ENCODE data around the gene RIPK4.

The RIPK4 gene

DNA sequence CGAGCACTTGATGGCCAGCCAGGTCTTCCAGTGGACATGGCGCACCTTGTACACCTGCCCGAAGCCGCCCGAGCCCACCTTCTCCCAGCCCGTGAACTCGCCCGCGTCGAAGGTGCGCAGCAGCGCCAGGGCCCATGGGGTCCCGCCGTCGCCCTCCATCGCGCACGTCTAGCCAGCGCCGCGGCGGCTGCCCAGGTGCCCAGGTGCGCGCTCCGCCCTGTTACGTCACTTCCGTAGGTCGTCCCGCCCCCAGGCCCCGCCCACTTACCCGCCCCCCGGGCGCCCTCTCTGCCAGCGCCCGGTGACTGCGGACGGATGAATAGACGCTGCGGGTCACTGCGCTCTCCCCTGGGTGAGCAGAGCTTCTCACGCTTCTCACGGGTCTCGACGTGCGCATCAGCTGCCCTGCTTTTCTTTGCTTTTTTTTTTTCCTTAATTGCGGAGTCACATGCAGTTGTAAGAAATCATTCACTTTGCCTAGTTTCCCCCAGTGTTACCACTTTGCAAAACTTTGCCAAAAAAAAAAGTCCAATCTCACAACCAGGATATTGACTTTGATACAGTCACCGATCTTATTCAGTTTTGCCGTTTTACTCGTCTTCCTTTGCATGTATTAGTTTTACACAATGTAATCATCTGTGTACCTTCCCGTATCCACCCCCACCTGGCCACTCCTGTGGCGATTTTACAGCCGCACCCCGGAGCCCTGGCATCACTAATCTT, at the start of gene RIPK4:
TSS of gene RIPK4 (minus strand) at position 170 of the 723 bp plus-strand sequence. CDS start at position 159, 11 bp downstream.
- no peak for DNase-seq (ENCODE audit: low spot score)

DNA sequence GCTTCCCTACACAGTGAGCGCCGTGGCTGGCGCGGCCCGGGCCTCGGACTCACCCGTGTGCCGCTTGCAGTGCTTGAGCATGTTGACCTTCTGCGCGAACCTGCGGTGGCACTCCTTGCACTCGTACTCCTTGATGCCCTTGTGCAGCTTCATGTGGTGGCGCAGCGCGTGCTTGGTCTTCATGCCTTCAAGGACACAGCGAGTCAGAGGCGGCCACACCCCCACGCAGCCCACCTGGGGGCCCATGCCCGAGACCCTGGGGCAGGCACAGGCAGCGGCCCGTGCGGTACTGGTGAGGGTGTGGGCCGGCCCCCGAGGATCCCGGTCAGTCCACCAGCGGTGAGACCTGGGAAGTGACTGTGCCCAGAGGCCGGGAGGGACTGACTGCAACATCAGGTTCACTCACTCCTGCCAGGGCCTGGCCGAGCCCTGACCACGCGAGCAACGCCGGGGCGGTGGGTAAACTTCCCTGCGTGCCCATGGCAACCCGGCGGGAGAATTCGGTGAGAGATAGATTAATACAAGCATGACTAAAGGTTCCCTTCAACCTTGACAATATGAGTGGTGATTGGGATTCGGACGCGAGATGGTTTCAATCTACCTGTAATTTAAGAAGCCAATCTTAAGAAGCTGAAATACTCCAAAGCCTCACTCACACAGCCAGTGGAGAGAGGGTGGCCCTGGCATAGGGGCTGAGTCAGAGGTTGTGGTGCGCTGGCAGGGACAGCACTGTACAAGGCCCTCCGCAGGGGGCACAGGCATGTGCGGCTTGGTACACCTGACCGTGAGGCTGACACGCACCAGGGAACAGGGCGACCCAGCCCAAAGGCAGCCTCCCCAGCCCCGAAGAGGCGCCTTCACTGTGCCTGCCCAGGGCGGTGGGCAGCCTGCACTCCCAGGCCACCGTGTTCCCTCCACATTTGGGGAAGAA, 49.1 kb upstream of the RIPK4 start:
- DNase-seq (ENCODE audit: low spot score): no peak

DNA sequence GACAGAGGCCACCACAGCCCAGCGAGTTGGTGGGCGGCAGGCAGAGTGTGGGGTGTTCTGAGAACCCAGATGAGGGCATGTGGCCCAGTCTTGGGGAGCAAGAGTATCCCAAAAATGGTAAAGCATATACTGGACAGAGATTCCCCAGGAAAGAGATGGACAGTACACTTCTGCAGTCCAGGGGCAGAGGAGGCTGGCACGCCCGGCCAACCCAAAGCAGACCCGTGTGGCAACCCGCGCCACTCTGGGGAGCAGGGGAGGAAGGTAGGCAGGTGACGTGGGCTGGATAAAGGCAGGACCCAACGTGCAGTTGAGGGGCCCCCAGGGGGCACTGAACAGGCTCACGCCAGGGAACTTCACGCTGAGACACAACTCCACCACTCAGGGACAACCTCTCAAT, 46.4 kb upstream of the RIPK4 start:
- no peak for DNase-seq (ENCODE audit: low spot score)

DNA sequence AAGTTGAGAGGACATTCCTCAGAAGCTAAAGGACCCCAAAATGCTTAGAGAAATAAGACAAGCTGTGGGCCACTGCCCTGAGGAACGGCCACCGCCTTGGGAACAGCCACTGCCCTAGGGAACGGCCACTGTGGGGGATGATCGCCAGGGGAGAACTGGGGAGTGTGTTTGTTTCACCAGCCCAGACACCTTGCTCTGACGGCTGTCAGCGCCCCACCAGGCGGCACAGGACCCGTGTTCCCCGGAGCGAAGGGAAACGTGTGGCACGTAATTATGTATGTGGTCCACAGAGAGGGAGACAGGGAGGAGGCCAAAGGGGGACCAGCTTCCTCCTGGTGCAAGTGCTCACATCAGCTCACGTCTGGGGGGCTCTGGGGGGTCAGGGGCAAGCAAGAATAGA, 45.8 kb upstream of the RIPK4 start:
- DNase-seq (ENCODE audit: low spot score): no peak

DNA sequence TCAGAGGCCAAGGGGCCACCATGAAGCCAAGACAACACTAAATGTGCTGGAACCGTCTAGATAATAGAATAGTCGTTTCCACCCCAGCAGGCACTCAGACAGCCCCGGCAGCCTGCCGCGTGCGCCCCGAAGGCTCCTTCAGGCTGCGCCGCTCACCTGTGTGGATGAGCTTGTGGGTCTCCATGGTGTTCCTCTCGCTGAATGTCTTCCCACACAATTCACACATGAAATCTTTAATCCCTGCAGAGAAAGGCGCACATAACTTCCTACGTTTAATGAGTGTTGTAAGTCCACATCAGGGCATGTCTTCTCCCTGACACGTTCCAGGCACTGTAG, 43.7 kb upstream of the RIPK4 start:
- DNase-seq (ENCODE audit: low spot score): no peak

DNA sequence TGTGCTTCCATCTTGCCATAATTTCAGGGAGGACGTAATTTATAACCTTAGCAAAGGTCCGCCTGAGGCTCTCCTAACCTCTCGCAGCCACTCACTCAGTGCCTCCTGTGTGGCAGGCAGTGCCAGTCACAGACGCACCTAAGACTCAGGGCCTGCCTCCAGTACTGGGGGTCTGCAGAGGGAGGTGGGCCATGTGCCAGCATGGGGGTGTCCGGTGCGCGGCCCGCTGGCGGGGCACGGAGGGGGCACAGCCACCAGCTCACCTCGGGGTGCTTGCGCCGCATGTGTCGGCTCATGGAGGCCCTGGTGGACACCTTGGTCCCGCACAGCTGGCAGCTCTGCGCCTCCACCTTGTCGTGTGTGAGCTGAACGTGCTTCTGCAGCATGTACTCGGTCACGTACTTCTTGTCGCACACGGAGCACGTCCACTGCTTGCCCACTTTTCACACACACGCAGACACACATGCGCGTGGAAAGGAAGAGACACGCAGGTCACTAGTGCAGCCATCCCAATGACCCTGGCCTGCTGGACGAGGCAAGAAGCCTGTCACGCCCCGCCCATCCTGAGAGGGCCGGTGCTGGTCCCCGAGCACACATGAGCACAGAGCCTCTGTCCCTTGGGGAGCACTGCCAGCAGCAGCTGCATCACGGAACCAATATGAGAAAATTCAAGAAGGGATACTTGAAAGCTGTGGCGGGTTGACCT, 43.2 kb upstream of the RIPK4 start:
- no peak for DNase-seq (ENCODE audit: low spot score)

DNA sequence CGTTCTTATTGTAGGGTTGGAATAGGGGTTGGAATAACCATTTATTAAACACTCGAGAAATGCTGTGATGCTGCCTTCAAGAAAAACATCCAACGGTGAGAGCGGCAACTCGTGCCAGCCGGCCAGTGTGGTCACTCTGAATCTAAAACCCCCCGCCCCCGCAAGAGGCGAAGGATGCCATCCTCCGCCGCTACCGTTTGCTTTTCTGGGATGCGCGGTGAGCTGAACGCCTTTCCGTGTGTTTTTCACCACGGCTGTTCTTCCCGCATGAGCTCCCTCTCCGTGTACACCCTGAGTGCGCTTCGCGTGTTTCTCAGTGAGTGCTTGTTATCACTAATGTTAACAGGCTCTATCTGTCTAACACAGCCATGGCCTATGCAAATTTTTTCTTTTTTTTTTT, 42.0 kb upstream of the RIPK4 start:
- DNase-seq (ENCODE audit: low spot score): no peak

DNA sequence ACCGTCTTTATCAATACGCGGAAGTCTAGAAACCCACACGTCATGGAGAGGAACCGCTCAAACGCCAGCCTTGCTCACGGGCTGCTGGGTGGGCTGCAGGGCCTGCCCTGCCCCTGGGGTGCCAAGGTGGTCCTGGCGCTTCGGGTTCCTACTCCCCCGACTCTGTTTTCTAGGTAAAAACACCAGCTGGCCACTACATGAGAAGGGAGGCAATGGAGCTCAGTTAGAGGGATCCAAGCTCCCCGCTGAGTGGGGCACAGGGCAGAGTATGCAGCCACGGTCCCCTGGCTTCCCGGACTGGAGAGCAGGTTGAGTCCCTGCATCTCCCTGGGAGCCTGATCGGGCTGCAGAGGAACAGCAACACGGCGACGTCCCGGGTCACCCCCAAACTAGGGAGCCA, 41.2 kb upstream of the RIPK4 start:
- no peak for DNase-seq (ENCODE audit: low spot score)

DNA sequence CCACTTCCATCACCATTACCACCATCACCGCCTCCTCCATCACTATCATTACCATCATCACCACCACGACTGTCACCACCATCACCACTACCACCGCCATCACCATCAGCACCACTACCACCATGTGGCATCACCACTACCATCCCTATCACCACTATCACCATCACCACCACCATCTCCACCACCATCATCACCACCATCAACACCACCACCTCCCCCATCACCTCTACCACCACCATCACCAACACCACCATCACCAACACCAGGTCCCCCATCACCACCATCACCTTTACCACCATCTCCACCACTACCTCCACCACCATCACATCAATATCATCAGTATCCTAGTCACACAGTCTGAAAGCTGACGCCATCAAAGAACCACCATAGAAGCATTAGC, 39.9 kb upstream of the RIPK4 start:
- no peak for DNase-seq (ENCODE audit: low spot score)

DNA sequence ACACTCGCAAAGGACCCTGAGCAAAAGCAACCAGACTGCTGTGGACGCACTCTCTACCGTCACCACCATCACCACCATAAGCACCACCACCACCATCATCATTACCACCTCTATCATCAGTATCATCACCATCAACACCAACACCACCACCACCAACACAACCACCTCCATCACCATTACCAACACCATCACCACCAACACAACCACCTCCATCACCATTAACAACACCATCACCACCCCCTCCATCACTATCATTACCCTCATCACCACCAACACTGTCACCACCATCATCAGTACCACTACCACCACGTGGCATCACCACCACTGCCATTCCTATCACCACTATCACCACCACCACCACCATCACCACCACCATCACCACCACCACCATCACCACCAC, 38.8 kb upstream of the RIPK4 start:
- no peak for DNase-seq (ENCODE audit: low spot score)

DNA sequence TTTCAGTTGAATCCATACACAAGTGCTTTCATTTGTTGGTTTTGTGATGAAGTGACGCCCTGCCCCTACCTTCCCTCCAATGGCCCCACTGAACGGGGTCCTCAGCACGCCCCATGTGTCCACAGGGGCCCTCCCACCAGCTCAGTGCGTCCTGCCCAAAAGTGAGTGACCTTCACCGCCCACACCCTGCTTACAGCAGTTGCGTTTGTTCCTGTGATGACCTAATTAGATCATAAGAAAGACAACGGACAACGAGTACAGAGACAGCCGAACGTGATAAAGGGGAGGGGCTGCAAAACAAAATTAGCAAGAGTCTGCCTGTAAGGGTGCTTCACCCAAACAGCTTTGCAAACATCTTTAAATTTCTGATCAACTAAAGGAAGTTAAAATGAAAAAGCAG, 38.2 kb upstream of the RIPK4 start:
- DNase-seq (ENCODE audit: low spot score): no peak

DNA sequence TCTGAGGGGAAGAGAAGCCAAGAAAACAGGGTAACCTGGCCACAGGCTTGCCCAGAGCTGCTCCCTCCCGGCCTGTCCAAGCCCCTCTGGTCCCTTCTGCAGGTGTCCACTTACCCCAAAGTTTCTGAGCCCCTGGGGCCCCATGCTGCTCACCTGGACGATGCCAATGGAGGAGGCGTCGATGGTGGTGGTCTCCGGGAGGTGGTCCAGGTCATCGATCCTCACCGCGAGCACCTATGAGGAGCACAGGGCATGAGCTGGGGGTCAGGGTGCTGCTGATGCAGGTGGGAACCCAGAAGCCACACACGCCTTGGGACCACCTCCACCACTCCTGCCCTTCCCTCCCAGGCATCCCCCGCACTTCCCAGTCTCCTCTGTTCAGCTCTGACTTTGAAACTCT, 37.5 kb upstream of the RIPK4 start:
- DNase-seq (ENCODE audit: low spot score): no peak

DNA sequence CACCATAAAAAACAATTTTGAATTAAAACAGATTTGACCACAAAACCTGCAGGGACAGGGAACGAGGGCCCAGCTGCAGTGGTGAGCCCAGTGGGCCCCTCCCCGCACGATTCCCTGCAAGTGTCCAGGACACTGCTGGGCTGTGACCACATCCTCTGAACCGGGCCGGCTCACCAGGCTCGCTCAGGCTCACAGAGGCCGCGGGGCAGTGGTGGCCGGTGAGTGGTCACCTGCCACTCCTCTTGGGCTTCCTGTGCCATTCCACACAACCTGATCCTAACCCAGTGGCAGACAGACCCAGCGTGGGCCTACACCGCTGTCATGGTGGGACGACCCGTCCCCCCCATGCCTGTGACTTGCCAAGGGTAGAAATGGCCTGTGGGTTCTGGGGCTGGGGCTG, 36.5 kb upstream of the RIPK4 start:
- no peak for DNase-seq (ENCODE audit: low spot score)

DNA sequence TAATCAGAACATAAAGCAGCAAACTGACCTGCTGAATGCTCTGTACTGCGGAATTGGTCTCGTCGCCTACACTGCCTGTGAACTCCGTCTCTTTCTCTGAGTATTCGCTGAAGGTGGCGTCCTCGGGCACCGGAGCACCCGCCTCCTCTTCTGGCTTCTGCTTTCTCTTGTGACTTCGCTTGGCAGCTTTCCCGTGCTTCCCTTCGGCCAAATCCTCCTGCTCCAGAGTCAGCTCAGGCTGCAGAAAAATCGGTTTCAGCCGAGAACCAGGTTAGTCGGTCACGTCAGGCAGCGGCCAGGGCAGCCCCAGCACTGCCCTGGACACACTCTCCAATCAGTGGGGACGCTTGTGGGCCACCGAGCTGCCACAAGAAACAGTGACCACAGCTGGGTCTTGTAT, 35.8 kb upstream of the RIPK4 start:
- DNase-seq (ENCODE audit: low spot score): no peak

DNA sequence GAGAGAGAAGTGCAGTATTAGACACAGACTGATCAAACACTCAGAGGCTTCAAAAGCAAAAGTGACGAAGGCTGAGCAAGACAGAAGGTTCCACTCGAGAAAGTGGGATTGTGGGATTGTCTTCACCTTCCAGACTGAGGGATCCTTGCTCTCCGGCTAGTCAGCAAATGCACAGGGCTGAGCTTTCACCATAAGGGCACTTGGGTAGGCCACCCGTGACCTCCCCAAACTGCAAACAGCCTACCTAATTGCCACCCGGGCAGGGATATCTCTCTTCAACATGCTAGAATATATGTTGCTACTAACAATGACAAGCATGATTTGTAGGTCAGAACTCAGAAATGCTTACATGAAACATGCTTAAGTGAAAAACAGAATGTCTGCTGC, 35.3 kb upstream of the RIPK4 start:
- DNase-seq (ENCODE audit: low spot score): no peak

DNA sequence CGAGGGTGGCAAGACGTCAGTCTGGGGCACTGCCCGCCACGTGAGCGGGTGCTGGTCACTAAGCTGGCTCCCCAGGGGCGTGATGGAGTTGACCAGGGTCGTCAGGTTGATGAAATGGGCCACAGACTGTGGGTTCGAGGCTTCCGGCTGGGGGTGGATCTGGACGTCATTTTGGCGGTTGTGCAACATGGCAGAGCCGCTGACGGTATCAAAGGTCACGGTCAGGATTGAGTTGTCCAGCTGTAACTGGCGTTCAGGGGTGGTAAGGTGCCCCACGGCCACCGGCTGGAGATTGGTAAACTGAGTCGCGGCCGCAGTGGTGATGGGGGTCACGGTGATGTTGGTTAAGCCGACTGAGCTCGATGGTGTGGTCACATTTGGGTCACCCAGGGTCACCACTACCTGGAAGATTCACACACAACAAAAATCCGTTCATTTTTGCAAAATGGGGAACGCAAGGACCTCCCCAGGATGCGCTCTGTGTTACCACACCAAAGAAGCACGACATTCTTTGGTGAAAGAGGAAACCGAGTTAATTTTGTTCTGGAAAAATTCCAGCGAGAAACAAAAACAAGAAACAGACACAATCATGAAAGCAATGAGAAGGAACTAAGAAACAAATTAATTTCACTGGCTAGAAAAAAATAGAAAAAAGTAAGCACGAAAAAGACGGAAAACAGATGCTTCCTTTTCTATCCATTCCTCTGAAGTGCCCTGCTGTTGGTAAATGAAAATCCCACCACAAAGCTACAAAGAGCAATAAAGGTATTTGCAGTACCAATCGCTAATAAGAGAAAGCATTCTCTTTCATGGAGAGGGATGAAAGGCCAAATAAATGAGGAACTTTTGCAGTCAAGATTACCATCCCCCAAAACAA, 34.7 kb upstream of the RIPK4 start:
- DNase-seq (ENCODE audit: low spot score): no peak

DNA sequence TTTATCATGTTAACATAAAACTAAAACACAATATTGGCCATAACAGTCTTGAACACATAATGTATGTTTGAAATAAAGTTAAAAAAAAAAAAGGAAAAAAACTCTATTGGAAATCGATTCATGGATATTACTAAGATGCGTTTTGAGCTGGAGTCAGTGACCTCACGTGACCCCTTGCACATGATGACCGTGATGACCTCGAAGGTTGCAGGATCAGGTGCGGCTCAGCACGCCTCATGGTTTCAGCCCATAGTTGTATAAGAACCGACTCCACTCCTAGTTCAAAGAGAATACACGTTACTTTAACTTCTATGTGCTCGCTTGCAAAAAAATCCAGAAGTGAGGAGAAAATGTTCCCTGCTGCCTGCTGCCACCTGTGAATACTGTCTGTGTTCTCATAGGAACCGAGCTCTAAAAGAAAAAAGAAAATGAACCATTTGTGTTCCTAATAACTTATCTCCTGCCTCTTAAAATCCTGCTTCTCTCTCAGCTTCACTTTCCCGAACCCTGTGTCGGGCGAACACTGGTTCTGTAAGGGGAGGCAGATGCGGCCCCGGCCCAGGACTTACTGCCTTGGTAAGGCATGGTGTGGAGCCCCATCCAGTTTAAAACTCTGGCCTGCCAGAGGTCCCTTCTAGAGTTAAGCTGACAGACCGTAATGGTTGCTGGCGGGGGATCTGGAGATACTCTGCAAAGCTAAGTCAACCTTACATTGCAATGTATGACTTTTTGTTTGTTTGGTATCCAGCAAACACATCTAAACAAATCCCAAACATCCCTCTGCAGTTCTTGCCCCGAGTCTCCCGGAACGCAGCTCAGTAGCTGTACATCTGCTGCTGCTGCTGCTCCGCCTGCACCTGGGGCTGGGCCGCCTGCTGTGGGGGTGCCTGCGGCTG, 33.8 kb upstream of the RIPK4 start:
- DNase-seq (ENCODE audit: low spot score): no peak

DNA sequence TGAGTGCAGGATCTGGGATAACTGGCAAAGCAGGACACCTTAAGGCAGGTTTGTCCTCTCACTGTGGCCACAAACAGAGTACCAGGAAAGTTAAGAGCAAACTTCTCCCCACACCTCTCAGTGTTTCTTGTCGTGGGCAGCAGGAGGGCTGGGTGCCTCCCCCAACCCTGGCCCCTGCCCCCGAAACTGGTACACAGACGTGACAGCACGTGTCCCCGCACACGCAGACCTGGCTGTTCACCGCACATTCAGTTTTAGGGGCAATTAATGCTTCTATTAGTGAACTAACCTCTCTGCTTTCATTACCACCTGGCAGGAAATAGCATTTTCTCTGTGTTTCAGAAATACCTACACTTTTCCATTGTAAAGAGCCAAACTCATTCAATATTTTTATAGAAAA, 32.9 kb upstream of the RIPK4 start:
- DNase-seq (ENCODE audit: low spot score): no peak

DNA sequence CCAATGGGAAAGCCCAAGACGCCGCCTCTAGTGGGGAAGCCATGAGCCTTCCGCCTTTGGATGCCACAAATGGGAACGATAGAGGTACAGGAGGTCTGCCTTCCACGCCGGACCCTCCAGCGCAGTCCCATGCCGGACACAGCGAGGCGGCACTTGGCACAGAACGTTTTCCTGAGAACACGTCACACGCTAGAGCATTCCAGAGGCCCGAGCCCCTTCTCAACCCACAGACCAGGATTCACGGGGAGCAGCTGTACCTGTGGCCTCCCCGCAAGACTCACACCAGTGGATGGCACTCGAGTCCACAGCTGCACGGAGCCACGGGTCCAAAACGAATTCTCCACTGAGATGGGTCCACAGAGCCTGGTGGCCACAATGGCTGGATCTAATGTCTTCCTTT, 31.5 kb upstream of the RIPK4 start:
- DNase-seq (ENCODE audit: low spot score): no peak

DNA sequence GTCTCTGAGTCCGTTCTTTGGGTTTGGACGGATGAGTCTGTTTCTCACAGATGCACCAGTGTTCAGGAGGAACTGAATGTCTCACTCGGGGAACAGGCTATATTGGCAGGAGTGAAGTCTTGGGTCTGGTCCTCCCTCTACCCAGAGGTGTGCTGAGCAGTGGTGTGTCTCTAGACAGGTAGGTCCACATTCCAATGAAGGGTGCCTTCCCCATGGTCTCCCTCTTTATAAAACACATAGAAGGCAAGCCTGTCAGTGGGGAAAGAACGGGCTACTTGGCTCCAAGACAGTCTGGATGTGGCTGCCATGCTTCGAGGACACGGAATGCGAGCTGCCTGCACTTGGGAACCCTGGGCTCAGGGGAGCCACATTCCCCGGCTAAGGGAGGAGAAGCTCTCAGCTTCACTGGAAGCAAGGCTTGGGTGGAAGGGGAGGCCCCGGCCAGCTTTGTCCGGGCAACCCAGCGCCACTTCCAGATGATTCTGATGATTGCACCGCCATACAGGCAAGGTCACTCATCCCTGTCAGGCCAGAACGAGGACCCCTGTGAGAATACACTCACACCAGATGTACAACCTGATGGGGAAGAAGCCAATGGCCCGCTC, 29.7 kb upstream of the RIPK4 start:
- no peak for DNase-seq (ENCODE audit: low spot score)

DNA sequence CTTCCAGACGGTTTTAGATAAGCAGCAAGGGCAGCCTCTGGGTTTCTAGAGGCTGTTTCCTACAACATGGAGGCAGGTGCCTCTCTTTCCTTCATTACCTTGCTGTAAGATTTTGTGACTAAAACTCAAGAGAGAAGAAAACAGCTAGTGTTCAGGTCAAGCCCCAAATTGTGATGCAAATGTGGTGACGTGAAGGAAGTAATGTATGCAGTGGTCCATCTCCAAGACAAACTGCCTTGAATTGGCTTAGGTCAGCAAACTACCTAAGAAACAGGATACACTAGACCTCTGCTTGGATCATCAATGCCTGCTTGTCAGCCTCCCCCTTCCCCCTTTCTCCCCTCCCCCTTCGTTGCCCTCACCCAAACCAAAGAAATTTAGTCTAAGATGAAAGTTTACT, 28.9 kb upstream of the RIPK4 start:
- DNase-seq (ENCODE audit: low spot score): no peak

Data from kidney capillary endothelial cell (primary cell).